HG03045 (cell line): ENCODE data around the gene TLN1.

ENCODE experiments used
- ATAC-seq: cut with Tn5 transposase; IDR thresholded peaks from one replicate; pipeline ENCODE4 v1.9.1; 2021; ENCODE audit warnings: mild to moderate bottlenecking, moderate library complexity; ENCODE audit not compliant: unreplicated experiment

The TLN1 gene

GRCh38 chr9:35753466-35753865 is 21.5 kb upstream of the TLN1 start:
- ATAC-seq, result no peak

DNA sequence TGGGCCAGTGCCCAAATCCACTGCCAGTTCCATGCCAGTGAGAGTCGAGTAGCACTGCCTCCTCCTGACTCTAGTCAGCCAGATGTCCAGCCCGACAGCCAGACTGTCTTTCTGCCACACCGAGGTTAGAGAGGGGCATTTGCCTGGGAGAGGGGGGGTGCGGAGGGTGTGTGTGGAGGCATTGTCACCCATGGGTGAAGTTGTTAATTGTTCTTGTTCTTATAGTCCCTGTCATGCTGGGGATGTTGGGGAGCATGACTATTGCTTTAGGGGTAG is 18.2 kb upstream of the TLN1 start:
- no peak for ATAC-seq

GRCh38 chr9:35749515-35750255 is 17.7 kb upstream of the TLN1 start:
- ATAC-seq, result peak; percentile 25

DNA sequence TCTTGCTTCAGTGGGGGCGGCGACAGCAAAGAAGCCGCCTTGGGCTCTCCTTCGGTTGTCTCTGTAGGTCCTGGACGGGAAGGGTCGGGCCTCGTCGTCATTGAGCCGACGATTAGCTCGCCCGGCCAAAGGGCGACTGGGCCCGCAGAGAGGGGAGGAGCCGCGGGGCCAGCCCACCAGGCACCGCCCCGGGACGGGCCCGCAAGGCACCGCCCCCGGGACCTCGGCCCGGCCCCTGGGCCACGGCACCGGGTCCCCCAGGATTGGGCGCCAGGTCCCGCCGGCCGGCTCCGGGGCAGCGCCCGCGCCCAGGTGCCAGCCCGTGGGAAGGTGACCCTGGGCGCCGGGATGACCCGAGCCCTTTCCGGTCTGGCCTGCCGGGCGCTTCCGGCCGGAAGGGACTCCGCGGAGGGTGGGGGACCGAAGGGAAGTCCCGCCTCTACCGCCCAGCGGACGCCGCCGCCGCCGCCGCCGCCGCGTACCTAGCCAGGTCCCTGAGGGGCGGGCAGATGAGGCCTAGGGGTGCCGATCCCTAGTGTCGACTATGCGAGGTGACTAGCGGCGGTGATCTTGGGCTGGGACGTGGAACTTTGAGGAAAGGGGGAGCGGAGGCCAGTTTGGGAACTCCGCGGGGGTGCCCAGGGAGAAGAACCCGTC is 17.0 kb upstream of the TLN1 start, which contains the start of the genes GBA2 and RGP1:
Gene GBA2, minus strand, starts transcription at position 371 of the 657 bp plus-strand sequence. CDS start 524 bp downstream, outside the sequence.
Gene RGP1, plus strand, starts transcription at position 430 of the 657 bp plus-strand sequence. CDS start 469 bp downstream, outside the sequence.
- peak; percentile 81 for ATAC-seq

GRCh38 chr9:35748242-35748857 is 16.4 kb upstream of the TLN1 start:
- no peak for ATAC-seq

DNA sequence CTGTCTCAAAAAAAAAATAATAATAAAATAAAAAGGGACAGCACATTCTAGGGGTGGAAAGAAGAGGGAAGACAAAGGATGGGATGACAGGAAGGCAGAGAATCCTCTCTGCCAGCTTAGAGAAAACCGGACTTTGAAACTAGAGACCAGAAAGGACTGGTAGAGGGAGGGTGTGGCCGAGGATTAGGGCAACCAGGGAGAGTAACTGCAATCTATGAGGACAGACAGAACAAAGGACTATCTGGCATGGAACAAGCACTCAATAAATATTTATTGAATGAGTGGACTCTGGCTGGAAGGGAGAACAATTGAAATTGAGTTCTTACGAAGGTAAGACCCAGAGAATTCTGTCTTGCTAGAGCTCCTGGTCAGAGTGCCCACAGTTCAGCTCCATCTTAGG is 14.6 kb upstream of the TLN1 start:
- ATAC-seq, result no peak

DNA sequence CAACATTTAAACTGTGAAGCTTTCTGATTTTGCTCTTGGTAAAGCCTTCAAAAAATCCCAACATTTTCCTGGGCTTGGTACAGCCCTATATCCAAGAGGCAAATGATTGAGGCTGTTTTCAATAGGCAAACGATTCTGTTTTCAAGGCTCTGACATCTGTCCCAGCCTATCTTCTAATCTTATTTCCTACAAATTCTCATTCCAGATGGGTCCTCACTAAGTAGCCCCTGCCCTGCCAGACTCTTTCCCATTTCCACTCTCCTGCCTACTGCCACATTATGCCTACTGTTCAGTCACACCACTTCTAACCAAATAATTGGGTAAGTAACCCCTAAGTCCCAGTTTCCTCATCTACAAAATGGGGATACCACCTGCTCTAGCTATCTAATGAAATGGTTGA is 13.6 kb upstream of the TLN1 start:
- no peak for ATAC-seq

- ATAC-seq, result no peak
Measured at GRCh38 chr9:35743880-35744518, 12.0 kb upstream of the TLN1 start.

DNA sequence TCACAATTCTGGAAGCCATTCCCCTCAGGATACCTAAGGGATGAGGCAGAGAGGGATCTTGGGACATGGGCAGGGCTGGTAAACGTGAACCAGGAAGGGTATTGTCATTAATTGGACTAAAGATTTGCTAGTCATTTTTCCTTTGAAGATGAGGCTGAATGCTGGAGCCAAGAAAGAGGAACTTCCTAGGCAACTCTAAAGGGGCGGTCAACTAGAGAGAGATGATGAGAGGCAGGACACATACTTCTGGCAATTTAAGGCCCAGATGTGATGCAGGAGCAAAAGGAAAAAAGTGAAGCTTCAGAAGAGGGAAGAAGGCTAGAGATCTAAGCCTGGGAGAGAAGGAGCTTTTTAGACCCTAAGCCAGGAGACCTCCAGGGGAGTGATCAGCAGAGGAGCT is 11.5 kb upstream of the TLN1 start:
- ATAC-seq, result no peak

- ATAC-seq, result no peak
Measured at GRCh38 chr9:35741740-35742139, 9.7 kb upstream of the TLN1 start.

DNA sequence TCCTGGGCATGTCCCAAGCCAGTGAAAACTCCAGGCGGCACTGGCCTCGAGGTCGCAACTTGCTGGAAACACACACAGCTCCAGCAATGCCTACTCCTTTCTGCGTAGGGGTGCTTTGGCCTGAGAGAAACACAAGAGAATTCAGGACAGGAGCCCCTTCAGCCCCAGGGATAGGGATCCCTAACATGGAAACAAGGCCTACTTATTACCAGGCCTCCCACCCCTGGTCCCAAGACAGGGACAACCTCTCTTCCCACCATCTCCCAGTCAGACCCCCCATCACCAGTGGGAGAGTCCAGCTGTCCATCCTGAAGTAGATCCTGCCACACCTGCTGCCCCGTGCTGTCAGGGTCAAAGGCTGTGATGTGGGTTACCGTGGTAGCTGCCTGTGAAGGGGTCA is 8.2 kb upstream of the TLN1 start:
- ATAC-seq, result no peak

DNA sequence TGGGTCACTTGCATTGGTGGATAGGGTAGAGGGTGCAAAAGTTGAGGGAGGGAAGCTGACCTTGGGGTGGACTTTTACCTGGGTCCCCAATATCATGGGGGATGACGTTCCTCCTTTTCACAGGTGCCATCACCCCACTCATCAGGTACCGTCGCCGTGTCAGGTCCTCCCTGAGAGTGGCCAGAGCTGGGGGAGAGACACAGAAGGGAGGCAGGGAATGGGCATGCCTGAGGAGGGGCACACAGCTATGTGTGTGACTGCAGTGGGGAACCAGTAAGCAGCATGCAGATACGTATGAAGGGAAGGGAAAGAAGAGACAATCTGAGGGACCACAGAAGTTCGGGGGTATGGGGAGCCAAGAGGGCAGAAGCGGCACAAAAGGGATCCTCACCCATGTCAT is 6.9 kb upstream of the TLN1 start:
- ATAC-seq, result no peak

DNA sequence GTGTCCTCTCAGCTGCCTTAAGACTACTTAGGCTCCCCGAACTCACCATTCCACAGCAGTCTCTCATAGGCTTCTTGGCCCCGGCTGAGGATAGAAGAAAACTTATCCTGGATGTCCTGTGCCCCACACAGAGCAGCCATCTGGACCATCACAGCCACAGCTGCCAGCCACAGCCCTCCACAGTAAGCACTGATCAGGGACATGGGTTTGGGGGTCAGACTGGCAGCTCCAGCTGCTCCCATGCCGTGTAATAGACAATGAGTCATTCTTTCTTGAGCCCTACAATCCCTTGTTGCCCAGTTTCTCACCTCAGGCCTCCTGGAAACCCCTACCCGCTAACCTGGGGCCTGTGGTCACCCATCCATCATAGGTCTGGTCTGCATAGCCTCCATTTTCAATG is 6.2 kb upstream of the TLN1 start:
- ATAC-seq, result no peak

DNA sequence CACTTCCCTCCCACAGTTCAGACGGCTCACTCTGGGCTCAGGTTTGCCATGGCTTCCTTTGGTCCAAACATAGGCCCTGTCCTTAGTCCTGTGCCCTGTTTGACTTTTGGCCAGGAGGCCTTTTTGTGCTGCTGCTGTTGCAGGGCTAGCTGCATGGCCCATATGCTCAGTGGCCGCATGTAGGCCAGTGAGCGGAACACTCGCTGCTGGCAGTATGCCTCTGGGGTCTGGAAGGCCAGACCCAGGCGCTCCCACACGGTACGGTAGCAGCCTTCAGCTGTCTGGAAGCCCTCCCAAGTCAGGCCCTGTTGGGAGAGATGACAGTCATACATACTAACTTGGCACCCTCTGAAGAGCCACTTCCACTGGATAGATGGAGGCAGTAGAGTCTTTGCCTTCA is 5.1 kb upstream of the TLN1 start:
- no peak for ATAC-seq

- no peak for ATAC-seq
Measured at GRCh38 chr9:35736201-35736633, 4.2 kb upstream of the TLN1 start.

DNA sequence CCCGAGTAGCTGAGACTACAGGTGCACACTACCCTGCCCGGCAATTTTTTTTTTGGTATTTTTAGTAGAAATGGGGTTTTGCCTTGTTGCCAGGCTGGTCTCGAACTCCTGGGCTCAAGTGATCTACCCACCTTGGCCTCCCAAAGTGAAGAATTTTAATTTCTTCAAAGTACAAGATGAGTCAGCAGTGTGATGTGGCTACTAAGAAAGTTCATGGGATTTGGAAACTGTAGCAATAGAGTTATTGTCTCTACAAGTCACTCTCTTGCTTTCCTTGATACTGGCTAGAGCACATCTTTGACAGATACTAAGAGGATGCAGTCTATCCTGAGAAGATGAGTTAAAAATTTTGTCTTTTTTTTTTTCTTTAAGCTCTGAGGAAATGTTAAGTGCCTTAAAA is 2.1 kb upstream of the TLN1 start:
- ATAC-seq, result no peak

- peak; percentile 0 for ATAC-seq
Measured at GRCh38 chr9:35732800-35733541, 976 bp upstream of the TLN1 start.

GRCh38 chr9:35731415-35732184 is 395 bp downstream of the TLN1 start:
- peak; percentile 0 for ATAC-seq

GRCh38 chr9:35730486-35730854 is 1.5 kb downstream of the TLN1 start:
- ATAC-seq, result no peak
